GM13976 (cell line): ENCODE results near the gene CCDC69.

Experiments
- DNase-seq: peaks from one replicate; pipeline ENCODE4 v3.0.0; 2012; ENCODE audit warnings: low spot score
- in situ Hi-C: fragments of 300-500 bp; cut with MboI; formaldehyde crosslinking; loops from one replicate; pipeline ENCODE4 v1.12.0; 2022; ENCODE audit warnings: low sequenced_read_pairs, mixed read lengths, inconsistent platforms; ENCODE audit not compliant: unreplicated experiment
- TF ChIP-seq, protein P1 (sequence below): IDR thresholded peaks from 2 replicates; pipeline ENCODE4 v1.5.1; 2012; ENCODE audit warnings: borderline replicate concordance, mild to moderate bottlenecking; ENCODE audit not compliant: insufficient read depth; ENCODE audit errors: extremely low read depth, missing control alignments, control extremely low read depth

CCDC69 gene

DNA sequence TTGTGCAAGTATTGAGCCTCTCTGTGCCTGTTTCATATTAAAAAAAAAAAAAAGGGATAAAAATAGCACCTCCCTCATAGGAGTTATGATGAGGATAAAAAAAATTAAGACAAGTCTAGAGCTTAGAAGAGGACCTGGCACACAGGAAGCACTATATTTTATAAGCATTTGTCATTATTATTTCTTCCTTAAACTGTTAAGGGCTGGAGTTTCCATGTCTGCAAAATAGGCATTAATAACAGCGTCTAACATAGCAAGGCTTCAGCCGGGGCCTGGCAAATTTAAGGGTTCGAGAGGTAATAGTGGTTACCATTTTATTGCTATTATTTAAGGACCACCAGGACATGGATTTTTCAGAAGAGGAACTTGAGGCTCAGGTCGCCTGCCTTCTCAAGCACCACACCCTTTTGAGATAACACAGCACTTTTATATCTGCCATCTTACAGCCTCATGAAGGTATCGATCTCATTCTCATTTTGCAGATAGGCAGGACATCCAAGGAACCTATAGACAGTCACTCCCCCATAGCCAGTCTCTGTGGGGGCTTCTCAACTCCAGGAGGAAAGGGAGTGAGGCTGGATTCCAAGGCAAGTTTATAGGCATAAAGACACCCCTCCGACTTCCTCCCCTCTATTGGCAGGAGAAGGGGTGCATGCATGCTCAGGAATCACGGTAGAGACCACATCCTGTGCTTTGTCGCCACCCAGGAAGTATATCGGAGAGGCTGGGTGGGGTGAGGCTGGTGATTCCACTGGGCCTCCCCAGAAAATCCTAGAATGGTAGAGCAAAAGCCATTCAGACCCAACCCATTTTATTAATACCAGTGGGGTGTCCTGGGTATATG lies 68.7 kb downstream of the CCDC69 start:
- in situ Hi-C loops = loop anchor here (25.0 kb wide), 1 partner anchor 368 kb away; the partner anchor contains the start of gene SMIM3
- TF ChIP-seq, protein P1, sequence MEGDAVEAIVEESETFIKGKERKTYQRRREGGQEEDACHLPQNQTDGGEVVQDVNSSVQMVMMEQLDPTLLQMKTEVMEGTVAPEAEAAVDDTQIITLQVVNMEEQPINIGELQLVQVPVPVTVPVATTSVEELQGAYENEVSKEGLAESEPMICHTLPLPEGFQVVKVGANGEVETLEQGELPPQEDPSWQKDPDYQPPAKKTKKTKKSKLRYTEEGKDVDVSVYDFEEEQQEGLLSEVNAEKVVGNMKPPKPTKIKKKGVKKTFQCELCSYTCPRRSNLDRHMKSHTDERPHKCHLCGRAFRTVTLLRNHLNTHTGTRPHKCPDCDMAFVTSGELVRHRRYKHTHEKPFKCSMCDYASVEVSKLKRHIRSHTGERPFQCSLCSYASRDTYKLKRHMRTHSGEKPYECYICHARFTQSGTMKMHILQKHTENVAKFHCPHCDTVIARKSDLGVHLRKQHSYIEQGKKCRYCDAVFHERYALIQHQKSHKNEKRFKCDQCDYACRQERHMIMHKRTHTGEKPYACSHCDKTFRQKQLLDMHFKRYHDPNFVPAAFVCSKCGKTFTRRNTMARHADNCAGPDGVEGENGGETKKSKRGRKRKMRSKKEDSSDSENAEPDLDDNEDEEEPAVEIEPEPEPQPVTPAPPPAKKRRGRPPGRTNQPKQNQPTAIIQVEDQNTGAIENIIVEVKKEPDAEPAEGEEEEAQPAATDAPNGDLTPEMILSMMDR = no peak
- DNase-seq = no peak

DNA sequence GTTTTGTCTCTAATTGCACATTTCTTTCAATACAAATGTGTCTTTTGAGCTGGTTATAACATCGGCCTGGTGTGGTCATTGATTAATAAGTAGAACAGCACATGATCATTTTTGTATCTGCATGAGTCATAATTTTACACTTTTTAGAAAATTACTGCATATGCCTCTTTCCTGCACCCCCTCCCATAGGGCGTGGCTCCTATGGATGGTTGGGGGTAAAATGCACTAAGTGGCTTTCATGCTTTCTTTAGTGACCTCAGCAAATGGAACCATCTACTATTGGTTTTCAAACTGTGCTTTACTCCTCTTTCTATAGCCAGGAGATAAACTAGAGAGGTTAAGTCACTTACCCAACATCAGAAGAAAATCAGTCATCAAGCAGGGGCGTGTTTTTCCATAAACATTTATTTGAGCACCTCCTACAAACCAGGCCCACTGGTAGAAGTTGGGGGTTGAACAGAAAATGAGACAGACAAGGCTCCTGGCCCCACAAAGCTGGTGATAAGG lies 70.1 kb downstream of the CCDC69 start:
- TF ChIP-seq, protein P1 = no peak
- DNase-seq = no peak
- in situ Hi-C loops = loop anchor here (25.0 kb wide), 1 partner anchor 367 kb away; the partner anchor contains the start of gene SMIM3

DNA sequence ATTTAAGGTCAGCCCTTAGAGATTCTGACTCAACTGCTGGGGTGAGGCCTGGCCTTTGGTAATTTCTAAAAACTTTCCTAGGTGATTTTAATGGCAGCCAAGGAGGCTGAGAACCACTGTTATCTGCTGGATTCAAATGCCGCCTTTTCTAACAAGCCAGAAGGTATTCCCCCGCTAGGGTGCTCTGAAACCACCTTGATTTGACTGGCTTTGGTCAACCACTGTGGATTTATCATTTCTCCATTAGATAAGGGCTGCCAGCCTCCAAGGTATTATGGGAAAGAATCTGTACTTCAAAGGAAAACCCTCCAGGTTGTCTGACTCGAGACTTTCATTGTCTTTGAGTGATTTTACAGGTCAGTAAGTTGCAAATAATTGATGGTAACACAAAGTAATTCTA lies 70.6 kb downstream of the CCDC69 start:
- no peak for DNase-seq
- in situ Hi-C loops = loop anchor here (25.0 kb wide), 1 partner anchor 366 kb away; the partner anchor contains the start of gene SMIM3
- TF ChIP-seq, protein P1 = no peak

GRCh38 chr5:151151793-151152192 lies 72.1 kb downstream of the CCDC69 start:
- peak; percentile 57 for DNase-seq
- in situ Hi-C loops = loop anchor here (25.0 kb wide), 1 partner anchor 364 kb away; the partner anchor contains the start of gene SMIM3
- TF ChIP-seq, protein P1 = no peak

- TF ChIP-seq, protein P1 = no peak
- DNase-seq = no peak
- in situ Hi-C loops = loop anchor here (25.0 kb wide), 1 partner anchor 364 kb away; the partner anchor contains the start of gene SMIM3
Observed at GRCh38 chr5:151151263-151151660, 72.6 kb downstream of the CCDC69 start.

GRCh38 chr5:151150471-151151262 lies 73.2 kb downstream of the CCDC69 start:
- TF ChIP-seq, protein P1 = no peak
- peak; percentile 53 for DNase-seq
- in situ Hi-C loops = loop anchor here (25.0 kb wide), 1 partner anchor 363 kb away; the partner anchor contains the start of gene SMIM3
